HG03521 (cell line): ENCODE results near the gene JUNB.

Experiments used
- ATAC-seq: cut with Tn5 transposase; IDR thresholded peaks from one replicate; pipeline ENCODE4 v1.9.1; 2021; ENCODE audit warnings: mild to moderate bottlenecking, moderate library complexity; ENCODE audit not compliant: unreplicated experiment

The JUNB gene

DNA sequence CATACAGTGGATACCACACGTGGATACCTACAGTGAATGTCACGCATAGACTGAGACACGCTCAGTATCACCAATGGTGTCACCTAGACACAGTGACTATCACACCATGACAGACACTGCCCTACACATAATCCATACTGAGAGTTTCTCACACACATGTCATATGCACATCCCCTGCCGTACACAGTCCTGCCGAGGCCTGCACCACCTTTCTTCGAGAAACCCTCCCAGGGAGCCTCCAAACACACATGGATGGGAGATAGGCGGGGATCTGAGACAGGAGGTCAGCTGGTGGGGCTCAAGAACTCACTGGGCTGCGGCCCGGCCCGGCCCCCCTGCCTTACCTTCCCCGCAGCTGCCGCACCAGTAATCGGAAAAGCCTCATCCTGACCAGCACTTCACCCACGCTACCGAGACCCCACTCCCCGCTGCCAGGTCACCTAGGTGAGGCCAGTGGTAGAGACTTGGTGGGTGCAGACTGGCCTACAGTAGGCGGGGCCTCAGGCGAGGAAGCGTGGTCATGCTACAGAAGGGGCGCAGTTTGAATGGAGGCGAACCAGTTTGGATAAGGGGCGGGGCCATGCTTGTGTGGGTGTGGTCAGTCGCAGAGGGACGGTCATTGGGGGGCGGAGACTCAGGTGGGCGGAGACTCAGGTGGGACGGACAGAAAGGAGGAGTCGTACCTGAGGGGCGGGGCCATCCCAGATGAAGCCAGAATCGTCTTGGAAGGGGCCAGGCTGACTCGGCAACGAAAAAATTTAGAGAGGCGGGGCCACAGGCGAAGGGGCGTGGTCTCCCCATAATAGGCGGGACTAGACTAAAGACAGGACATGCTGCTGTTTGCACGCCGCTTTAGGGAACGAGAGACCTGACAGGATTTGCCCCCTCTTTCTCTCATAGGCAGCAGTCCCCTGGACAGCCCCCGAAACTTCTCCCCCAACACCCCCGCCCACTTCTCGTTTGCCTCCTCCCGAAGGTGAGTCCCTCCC, 49.1 kb downstream of the JUNB start:
- ATAC-seq = no peak

GRCh38 chr19:12841094-12841493, 49.8 kb downstream of the JUNB start:
- ATAC-seq = no peak

- ATAC-seq = no peak
Observed at GRCh38 chr19:12842511-12842910, 51.2 kb downstream of the JUNB start.
